ENCODE results near the gene NAA25. TPM values are rescaled to one million over a fixed set of nuclear protein-coding genes. Genes with fewer than 3 reads are reported as not detected.

The NAA25 gene
- total and polyA plus RNA-seq, 2 donors (not counting 1 experiment from before 2014, with no cell fraction given) = 5.9 to 40.8 TPM

DNA sequence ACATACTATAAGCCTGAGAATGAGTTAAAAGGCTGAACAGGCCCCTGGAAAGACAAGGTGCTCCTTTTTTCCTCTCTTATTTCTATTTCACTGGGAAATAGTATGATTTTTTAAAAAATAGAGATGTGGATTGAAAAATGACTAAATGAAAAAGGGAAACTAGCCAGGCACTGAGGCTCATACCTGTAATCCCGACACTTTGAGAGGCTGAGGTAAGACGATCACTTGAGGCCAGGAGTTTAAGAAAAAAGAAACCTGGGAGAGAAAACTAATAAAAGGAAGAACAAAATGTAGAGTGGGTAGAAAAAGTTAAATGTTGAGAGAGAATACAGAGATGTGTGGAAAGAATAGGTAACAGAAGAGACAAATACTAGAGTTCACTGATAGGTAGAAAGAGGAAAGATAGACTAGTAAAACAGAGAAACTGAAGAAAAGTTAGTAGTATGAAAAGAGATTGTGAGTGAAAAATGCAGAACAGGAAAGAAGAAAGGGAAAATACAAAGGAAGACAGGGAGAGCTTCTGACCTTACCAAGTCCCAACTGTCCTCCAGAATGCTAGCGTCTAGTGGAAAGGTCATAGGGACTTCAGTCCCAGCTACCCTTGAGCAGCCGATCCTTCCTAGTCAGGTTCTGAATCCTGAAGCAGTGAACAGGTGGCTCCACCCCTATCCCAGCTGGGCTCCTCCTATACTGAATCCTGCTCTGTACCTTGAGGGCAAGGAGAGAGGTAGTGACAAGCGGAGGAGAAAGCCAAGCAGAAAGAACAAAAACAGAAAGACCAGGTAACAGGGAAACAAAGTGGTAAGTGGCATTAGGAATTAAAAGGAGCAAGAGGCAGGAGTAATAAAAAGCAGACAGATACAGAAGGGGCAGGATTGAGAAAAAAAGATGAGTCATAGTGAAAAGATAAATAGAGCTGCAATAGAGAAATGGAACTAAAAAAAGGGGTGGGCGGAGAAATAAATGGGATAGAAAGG, 102.9 kb downstream of the NAA25 start:
- peaks cover 29% of the 10 kb centered on the region for H3K4me1 Mint-ChIP-seq
- no peak overlapping the region for H3K4me3 ChIP-seq (ENCODE audit: control extremely low read depth in 1 of 5, extremely low read depth in 1 of 5, insufficient read depth in 1 of 5, low read depth in 2 of 5, low read length in 4 of 5)
- H3K36me3 ChIP-seq (replicated peaks in 1 of 2; ENCODE audit: control extremely low read depth in 1 of 2, control insufficient read depth in 1 of 2, extremely low read depth in 1 of 2, insufficient read depth in 2 of 2, low read length in 1 of 2) = peaks cover 0 to 4% of the 10 kb centered on the region in 2 experiments
- no peak overlapping the region for H3K27ac Mint-ChIP-seq
- H3K9ac ChIP-seq (ENCODE audit: low read length) = no peak overlapping the region
- H3K4me1 ChIP-seq (ENCODE audit: control insufficient read depth in 2 of 2, insufficient read depth in 2 of 2, low read length in 2 of 2) = peaks cover 23 to 28% of the 10 kb centered on the region in 2 donors
- DNase-seq (no peak), ATAC-seq (ENCODE audit: low read depth) (no peak)
- H3K9me3 ChIP-seq (ENCODE audit: control extremely low read depth in 1 of 3, control insufficient read depth in 2 of 3, insufficient read depth in 1 of 3, low read length in 2 of 3) = no peaks in the 10 kb centered on the region
- WGBS (ENCODE audit: insufficient coverage) = 97% methylated on average over 3 of the region's 6 CpGs
- TF ChIP-seq, protein P1, sequence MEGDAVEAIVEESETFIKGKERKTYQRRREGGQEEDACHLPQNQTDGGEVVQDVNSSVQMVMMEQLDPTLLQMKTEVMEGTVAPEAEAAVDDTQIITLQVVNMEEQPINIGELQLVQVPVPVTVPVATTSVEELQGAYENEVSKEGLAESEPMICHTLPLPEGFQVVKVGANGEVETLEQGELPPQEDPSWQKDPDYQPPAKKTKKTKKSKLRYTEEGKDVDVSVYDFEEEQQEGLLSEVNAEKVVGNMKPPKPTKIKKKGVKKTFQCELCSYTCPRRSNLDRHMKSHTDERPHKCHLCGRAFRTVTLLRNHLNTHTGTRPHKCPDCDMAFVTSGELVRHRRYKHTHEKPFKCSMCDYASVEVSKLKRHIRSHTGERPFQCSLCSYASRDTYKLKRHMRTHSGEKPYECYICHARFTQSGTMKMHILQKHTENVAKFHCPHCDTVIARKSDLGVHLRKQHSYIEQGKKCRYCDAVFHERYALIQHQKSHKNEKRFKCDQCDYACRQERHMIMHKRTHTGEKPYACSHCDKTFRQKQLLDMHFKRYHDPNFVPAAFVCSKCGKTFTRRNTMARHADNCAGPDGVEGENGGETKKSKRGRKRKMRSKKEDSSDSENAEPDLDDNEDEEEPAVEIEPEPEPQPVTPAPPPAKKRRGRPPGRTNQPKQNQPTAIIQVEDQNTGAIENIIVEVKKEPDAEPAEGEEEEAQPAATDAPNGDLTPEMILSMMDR (IDR thresholded peaks at IDR 0.05) = no peak
- TF ChIP-seq EZH2 (IDR thresholded peaks at IDR 0.05; ENCODE audit: borderline replicate concordance, insufficient read depth, low read depth, low read length, poor library complexity, severe bottlenecking) = no peak
- no peak overlapping the region for H3K27ac ChIP-seq (ENCODE audit: low read length in 2 of 2)
- H3K27me3 Mint-ChIP-seq = no peaks in the 10 kb centered on the region
- no peaks in the 10 kb centered on the region for H3K9me3 Mint-ChIP-seq (ENCODE audit: insufficient read depth)
- H4K20me1 ChIP-seq (ENCODE audit: control insufficient read depth, insufficient read depth, low read length, poor library complexity, severe bottlenecking) = peaks cover 14% of the 10 kb centered on the region
- POLR2A ChIA-PET = no interaction called here
- no peaks in the 10 kb centered on the region for H3K27me3 ChIP-seq (replicated peaks in 1 of 4; ENCODE audit: control extremely low read depth in 1 of 4, control insufficient read depth in 3 of 4, insufficient read depth in 4 of 4, low read length in 3 of 4)
- no peak overlapping the region for H3K4me2 ChIP-seq (replicated peaks; ENCODE audit: low read depth, low read length, poor library complexity, severe bottlenecking)
- peaks cover 2% of the 10 kb centered on the region for H3K79me2 ChIP-seq (ENCODE audit: control insufficient read depth, insufficient read depth, low read length)
- H3K4me3 Mint-ChIP-seq = no peak overlapping the region
- intact Hi-C loops (cut with micrococcal nuclease) = no loop called here
- CTCF ChIA-PET = interaction anchor here (0.5 kb wide), 1 partner anchor 168 kb away, joined by 3 read pairs; no protein-coding TSS in a partner anchor
- H2AFZ ChIP-seq (ENCODE audit: insufficient read depth, low read depth, low read length, poor library complexity, severe bottlenecking) = no peak overlapping the region

DNA sequence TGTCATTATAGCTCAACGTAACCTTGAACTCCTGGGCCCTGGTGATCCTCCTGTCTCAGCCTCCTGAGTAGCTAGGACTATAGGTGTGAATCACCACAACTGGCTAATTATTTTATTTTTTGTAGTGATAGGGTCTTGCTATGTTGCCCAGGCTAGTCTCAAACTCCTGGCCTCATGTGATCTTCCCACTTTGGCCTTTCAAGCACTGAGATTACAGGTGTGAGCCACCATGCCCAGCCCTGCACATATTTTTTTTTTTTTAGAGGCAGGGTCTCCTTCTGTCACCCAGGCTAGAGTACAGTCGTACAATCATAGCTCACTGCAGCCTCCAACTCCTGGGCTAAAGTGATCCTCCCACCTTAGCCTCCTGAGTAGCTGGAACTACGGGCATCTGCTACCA, 104.5 kb downstream of the NAA25 start:
- ATAC-seq (ENCODE audit: low read depth) = no peak
- Histone ChIP-seq H3K9ac (ENCODE audit: low read length) (no peak overlapping the region), H3K79me2 (ENCODE audit: control insufficient read depth, insufficient read depth, low read length) (peaks cover 3% of the 10 kb centered on the region), H3K9me3 (ENCODE audit: control extremely low read depth in 1 of 3, control insufficient read depth in 2 of 3, insufficient read depth in 1 of 3, low read length in 2 of 3) (no peaks in the 10 kb centered on the region), H4K20me1 (ENCODE audit: control insufficient read depth, insufficient read depth, low read length, poor library complexity, severe bottlenecking) (peaks cover 13% of the 10 kb centered on the region), H3K4me3 (ENCODE audit: control extremely low read depth in 1 of 5, extremely low read depth in 1 of 5, insufficient read depth in 1 of 5, low read depth in 2 of 5, low read length in 4 of 5) (no peak overlapping the region), H2AFZ (ENCODE audit: insufficient read depth, low read depth, low read length, poor library complexity, severe bottlenecking) (no peak overlapping the region), H3K27me3 (replicated peaks in 1 of 4; ENCODE audit: control extremely low read depth in 1 of 4, control insufficient read depth in 3 of 4, insufficient read depth in 4 of 4, low read length in 3 of 4) (peaks cover 0 to 2% (median 0%) of the 10 kb centered on the region in 4 experiments), H3K36me3 (replicated peaks in 1 of 2; ENCODE audit: control extremely low read depth in 1 of 2, control insufficient read depth in 1 of 2, extremely low read depth in 1 of 2, insufficient read depth in 2 of 2, low read length in 1 of 2) (no peaks in the 10 kb centered on the region), H3K4me1 (ENCODE audit: control insufficient read depth in 2 of 2, insufficient read depth in 2 of 2, low read length in 2 of 2) (peaks cover 24 to 32% of the 10 kb centered on the region in 2 donors), H3K4me2 (replicated peaks; ENCODE audit: low read depth, low read length, poor library complexity, severe bottlenecking) (no peak overlapping the region), H3K27ac (ENCODE audit: low read length in 2 of 2) (no peak overlapping the region)
- Mint-ChIP-seq H3K27me3 (no peaks in the 10 kb centered on the region), H3K4me3 (no peak overlapping the region), H3K4me1 (peaks cover 31% of the 10 kb centered on the region), H3K27ac (no peak overlapping the region), H3K9me3 (ENCODE audit: insufficient read depth) (no peaks in the 10 kb centered on the region)
- WGBS (ENCODE audit: insufficient coverage) = 90% methylated on average over 1 of the region's 3 CpGs
- intact Hi-C loops (cut with micrococcal nuclease) = no loop called here
- DNase-seq = no peak
- TF ChIP-seq, protein P1 (IDR thresholded peaks at IDR 0.05) = no peak
- TF ChIP-seq EZH2 (IDR thresholded peaks at IDR 0.05; ENCODE audit: borderline replicate concordance, insufficient read depth, low read depth, low read length, poor library complexity, severe bottlenecking) = no peak
- ChIA-PET CTCF (interaction anchor here (0.7 to 2.4 kb wide), 3 partner anchors 10 to 200 kb away, joined by 3 to 9 read pairs (median 3); no protein-coding TSS in a partner anchor), POLR2A (interaction anchor here (0.6 to 0.8 kb wide), 3 partner anchors 9 to 1203 kb away, joined by 3 to 4 read pairs (median 3); partner anchors contain the start of genes ERP29 and TMEM116)

Measured in B cell (primary cell).